Large intestine (tissue), 3 donors: Measurements from ENCODE around the gene TSPAN18. TPM values are rescaled to one million over a fixed set of nuclear protein-coding genes. Genes with fewer than 3 reads are reported as not detected.

Experiments used
- DNase-seq, 2 donors: peaks; one replicate each; pipeline versions ENCODE4 v3.0.0 to v3.0.0-alpha.2; 2013
- H3K27ac ChIP-seq: one replicate; pipeline ENCODE4 v1.5.1; 2013; ENCODE audit warnings: low read length
- H3K27me3 ChIP-seq: 2 replicates; pipeline ENCODE4 v1.6.1; 2013; ENCODE audit warnings: low read length; ENCODE audit not compliant: control insufficient read depth, insufficient read depth
- H3K36me3 ChIP-seq: 2 replicates; pipeline ENCODE4 v1.6.1; 2013; ENCODE audit warnings: low read length; ENCODE audit not compliant: control insufficient read depth, insufficient read depth
- H3K4me1 ChIP-seq: one replicate; pipeline ENCODE4 v1.6.1; 2013; ENCODE audit warnings: low read length; ENCODE audit not compliant: control insufficient read depth, insufficient read depth
- H3K4me3 ChIP-seq: one replicate; pipeline ENCODE4 v1.5.1; 2013; ENCODE audit warnings: low read length
- H3K9me3 ChIP-seq: one replicate; pipeline ENCODE4 v1.6.1; 2013; ENCODE audit warnings: mild to moderate bottlenecking, low read depth, low read length, moderate library complexity; ENCODE audit not compliant: control insufficient read depth
- WGBS: methylation state at CpG from one replicate; pipeline ENCODE4 v1.1.5; 2013; ENCODE audit warnings: low lambda C conversion rate; ENCODE audit not compliant: insufficient coverage; 5-methylcytosine and 5-hydroxymethylcytosine counted together
- polyA plus RNA-seq: library from polyadenylated mRNA; unstranded; fragments of 120-200 nt; gene quantifications from one replicate; pipeline ENCODE4 v1.2.1, GENCODE V29; 2013

TSPAN18 gene
- polyA plus RNA-seq, 1 donor: 59.1 TPM

GRCh38 chr11:44940835-44941234 is 214.1 kb downstream of the TSPAN18 start:
- H3K4me1 ChIP-seq: peaks cover 26% of the 10 kb centered on the region
- no peak overlapping the region for H3K4me3 ChIP-seq
- 90% methylated on average over 2 of the region's 9 CpGs for WGBS
- H3K36me3 ChIP-seq: peaks cover 25% of the 10 kb centered on the region
- no peaks in the 10 kb centered on the region for H3K27me3 ChIP-seq
- no peak overlapping the region for H3K27ac ChIP-seq
- DNase-seq: no peak
- H3K9me3 ChIP-seq: no peaks in the 10 kb centered on the region

- Histone ChIP-seq H3K36me3 (peaks cover 26% of the 10 kb centered on the region), H3K4me3 (no peak overlapping the region), H3K27me3 (no peaks in the 10 kb centered on the region), H3K4me1 (peaks cover 26% of the 10 kb centered on the region), H3K9me3 (no peaks in the 10 kb centered on the region), H3K27ac (no peak overlapping the region)
- DNase-seq: no peak
- 90% methylated on average over 2 of the region's 12 CpGs for WGBS
Observed at GRCh38 chr11:44941259-44942021, 214.7 kb downstream of the TSPAN18 start.

DNA sequence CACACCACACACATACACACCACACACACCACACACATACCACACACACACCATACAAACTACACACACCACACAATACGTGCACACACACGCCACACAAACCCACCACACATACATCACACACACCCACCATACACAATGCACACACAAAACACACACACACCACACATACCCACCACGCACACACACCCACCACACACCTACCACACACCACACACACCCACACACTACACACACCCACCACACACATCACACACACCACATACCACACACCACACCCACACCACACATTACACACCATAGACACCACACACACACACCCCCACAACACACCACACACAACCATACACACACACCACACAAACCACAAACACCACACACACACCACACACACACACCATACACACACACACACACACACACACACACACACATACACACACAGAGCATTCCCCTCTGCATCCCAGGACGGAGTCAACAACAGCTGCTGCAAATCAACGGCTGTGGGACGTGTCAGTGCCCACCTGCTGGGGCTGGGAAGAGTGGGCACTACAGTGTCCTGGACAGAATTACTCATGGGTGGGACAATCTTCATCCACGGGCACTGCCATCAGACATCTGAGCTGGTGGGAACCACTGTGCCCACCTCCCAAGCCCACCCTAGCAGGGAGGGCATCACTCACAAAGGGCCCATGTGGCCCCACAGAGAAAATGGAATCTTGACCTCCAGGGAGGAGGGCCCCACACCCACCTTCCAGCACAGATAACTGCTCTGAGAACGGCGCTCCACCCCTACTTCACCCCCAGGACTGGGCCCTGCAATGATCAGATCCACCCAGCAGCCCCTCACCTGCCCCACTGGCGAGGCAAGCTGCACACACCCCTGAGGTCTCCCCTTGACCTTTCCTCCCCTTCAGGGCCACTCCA is 215.5 kb downstream of the TSPAN18 start:
- Histone ChIP-seq H3K36me3 (peaks cover 24% of the 10 kb centered on the region), H3K9me3 (no peaks in the 10 kb centered on the region), H3K27ac (peak overlapping the region; percentile 21), H3K4me1 (peaks cover 26% of the 10 kb centered on the region), H3K27me3 (no peaks in the 10 kb centered on the region), H3K4me3 (no peak overlapping the region)
- DNase-seq: peak in 1 of 2 donors; percentile 72
- WGBS: no CpG with 5 or more reads among the region's 10 CpGs

GRCh38 chr11:44943118-44943517 is 216.4 kb downstream of the TSPAN18 start:
- H3K4me1 ChIP-seq: peaks cover 26% of the 10 kb centered on the region
- DNase-seq: peak; percentile 54 to 77
- H3K27ac ChIP-seq: peak overlapping the region; percentile 21
- WGBS: no CpG with 5 or more reads among the region's 7 CpGs
- H3K9me3 ChIP-seq: no peaks in the 10 kb centered on the region
- H3K36me3 ChIP-seq: peaks cover 20% of the 10 kb centered on the region
- no peak overlapping the region for H3K4me3 ChIP-seq
- H3K27me3 ChIP-seq: no peaks in the 10 kb centered on the region

DNA sequence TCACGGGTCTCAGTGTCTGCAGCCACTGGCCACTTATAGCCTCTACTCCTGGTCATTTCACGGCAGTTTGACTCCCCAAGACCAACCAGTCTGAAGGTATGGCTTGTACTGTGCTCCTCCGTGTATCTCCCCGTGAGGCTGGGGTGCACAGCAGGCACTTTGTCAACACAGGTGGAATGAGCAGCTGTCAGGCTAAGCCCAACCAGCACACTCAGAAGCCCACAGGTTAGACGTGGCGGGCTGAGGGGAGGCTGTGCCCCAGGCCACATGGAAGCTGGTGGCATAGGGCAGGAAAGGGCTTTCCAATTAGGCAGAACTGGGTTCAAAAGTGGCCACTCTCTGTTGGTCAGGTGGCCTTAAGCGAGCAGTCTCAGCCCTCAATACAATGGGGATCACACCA is 216.9 kb downstream of the TSPAN18 start:
- Histone ChIP-seq H3K27me3 (no peaks in the 10 kb centered on the region), H3K4me1 (peaks cover 26% of the 10 kb centered on the region), H3K4me3 (no peak overlapping the region), H3K9me3 (no peaks in the 10 kb centered on the region), H3K36me3 (peaks cover 20% of the 10 kb centered on the region), H3K27ac (peak overlapping the region; percentile 22)
- WGBS: no CpG with 5 or more reads among the region's 7 CpGs
- DNase-seq: peak in 1 of 2 donors; percentile 59

DNA sequence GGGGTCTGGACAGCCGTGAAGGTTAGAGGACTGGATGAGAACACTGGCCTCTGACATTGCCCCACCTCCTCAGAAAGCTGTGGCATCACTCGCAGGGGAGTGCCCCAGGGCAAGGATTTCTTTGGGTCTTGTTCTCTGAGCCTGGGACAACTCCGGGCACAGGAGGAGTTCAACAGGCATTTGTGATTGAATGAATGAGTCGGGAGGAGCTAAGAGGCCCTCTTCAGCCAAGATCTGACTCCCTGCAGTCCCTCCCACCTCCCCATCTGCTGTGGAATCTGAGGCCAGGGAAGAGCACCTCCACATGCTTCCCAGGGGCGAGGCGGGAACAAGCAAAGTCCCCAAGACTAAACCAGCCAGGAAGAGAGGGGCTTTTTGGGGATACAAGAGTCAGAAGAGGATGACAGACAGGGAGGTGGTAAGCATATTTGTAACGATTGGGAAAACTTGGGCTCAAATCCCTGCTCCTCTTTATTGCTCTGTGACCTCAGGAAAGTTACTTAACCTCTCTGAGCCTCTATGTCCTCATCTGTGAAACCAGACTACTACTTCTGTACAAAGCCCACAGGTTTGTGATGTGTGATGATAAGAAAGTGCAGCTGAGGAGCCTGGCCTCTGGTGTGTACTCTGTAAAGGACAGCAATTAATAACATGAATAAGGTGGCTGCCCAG is 217.6 kb downstream of the TSPAN18 start:
- Histone ChIP-seq H3K4me3 (no peak overlapping the region), H3K27ac (no peak overlapping the region), H3K27me3 (no peaks in the 10 kb centered on the region), H3K4me1 (peaks cover 30% of the 10 kb centered on the region), H3K9me3 (no peaks in the 10 kb centered on the region), H3K36me3 (peaks cover 20% of the 10 kb centered on the region)
- DNase-seq: no peak
- no CpG with 5 or more reads among the region's 7 CpGs for WGBS

GRCh38 chr11:44944853-44945235 is 218.1 kb downstream of the TSPAN18 start:
- no CpG with 5 or more reads among the region's 3 CpGs for WGBS
- H3K9me3 ChIP-seq: no peaks in the 10 kb centered on the region
- H3K4me3 ChIP-seq: no peak overlapping the region
- no peak overlapping the region for H3K27ac ChIP-seq
- peaks cover 20% of the 10 kb centered on the region for H3K36me3 ChIP-seq
- H3K27me3 ChIP-seq: no peaks in the 10 kb centered on the region
- H3K4me1 ChIP-seq: peaks cover 30% of the 10 kb centered on the region
- no peak for DNase-seq

DNA sequence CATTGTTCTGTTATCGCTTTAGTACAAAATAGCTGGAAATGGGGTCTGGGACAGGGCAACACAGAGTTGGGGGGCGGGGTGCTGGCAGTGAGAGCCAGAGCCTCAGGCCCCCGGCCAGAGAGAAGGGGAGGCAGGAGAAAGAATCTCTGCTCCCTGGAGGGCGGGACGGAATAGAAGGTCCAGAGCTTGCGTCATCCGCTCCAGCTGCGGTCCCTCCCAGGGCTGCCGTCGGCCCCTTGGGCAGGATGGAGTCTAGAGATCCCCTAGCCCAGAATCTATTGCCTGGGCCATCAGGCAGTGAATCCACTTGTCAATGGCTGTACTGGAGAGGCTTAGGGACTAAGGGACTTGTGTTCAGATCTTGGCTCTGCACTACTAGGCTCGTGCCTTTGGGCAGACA is 218.9 kb downstream of the TSPAN18 start:
- no CpG with 5 or more reads among the region's 11 CpGs for WGBS
- H3K27ac ChIP-seq: no peak overlapping the region

GRCh38 chr11:44946263-44946662 is 219.5 kb downstream of the TSPAN18 start:
- no peak overlapping the region for H3K4me3 ChIP-seq
- H3K27ac ChIP-seq: no peak overlapping the region
- WGBS: no CpG with 5 or more reads among the region's 12 CpGs
- H3K36me3 ChIP-seq: peaks cover 15% of the 10 kb centered on the region
- peaks cover 33% of the 10 kb centered on the region for H3K4me1 ChIP-seq
- no peaks in the 10 kb centered on the region for H3K9me3 ChIP-seq
- DNase-seq: no peak
- H3K27me3 ChIP-seq: no peaks in the 10 kb centered on the region

More for the DNA sequence above, 218.9 kb downstream of the TSPAN18 start:
- Histone ChIP-seq H3K9me3 (no peaks in the 10 kb centered on the region), H3K4me3 (no peak overlapping the region), H3K36me3 (peaks cover 19% of the 10 kb centered on the region), H3K4me1 (peaks cover 30% of the 10 kb centered on the region), H3K27me3 (no peaks in the 10 kb centered on the region)
- DNase-seq: no peak

GRCh38 chr11:44947114-44947513 is 220.4 kb downstream of the TSPAN18 start:
- Histone ChIP-seq H3K36me3 (peaks cover 15% of the 10 kb centered on the region), H3K27ac (no peak overlapping the region), H3K4me3 (no peak overlapping the region), H3K27me3 (no peaks in the 10 kb centered on the region), H3K4me1 (peaks cover 35% of the 10 kb centered on the region), H3K9me3 (no peaks in the 10 kb centered on the region)
- WGBS: no CpG with 5 or more reads among the region's 9 CpGs
- DNase-seq: no peak
